Middle frontal gyrus (tissue), 1 donor: ENCODE measurements around the gene HAPLN3.

ENCODE experiments used
- DNase-seq: peaks from one replicate; pipeline ENCODE4 v3.0.0-alpha.2; 2015; ENCODE audit warnings: low spot score; ENCODE audit errors: extremely low spot score

The HAPLN3 gene

DNA sequence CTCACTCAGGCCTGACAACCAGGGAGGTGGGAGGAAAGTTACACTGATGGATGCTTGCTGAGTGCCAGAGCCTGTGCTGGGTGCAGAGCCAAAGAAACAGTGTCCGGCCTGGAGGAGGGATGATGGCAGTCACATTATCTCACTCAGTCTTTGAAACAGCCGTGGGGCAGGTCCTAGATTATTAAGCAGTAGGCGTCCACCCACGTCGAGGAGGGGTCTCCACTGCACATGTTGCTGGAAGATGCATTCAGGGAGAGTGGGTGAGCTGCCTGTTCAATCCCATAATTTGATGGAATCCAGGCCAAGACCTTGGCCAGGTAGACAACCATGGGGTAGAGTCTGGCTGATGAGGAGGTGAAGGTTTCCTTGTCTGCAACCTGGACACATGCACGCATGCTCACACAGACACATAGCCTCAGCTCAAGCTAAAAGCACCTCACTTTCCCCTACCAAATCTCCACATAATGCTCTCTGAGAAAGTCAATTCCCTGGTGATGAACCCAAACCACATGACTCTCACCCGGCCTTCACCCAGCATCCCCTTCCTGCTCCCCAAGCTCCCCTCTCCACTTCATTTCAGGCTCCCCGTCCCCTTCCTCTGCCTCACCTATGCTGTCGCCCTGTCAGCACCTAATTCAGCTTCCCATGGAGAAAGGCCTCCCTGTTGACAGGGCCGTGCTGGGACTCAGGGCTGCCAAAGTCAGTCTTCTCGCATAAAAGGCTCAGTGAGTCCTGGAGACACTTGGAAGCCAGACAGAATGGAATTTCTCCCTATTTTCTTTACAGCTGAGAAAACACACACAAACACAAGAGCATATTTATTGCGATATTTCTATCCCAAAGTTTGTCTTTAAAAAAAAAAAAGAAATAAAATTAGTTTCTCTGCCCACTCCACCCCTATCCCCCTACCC is 62.3 kb downstream of the HAPLN3 start:
- no peak for DNase-seq

DNA sequence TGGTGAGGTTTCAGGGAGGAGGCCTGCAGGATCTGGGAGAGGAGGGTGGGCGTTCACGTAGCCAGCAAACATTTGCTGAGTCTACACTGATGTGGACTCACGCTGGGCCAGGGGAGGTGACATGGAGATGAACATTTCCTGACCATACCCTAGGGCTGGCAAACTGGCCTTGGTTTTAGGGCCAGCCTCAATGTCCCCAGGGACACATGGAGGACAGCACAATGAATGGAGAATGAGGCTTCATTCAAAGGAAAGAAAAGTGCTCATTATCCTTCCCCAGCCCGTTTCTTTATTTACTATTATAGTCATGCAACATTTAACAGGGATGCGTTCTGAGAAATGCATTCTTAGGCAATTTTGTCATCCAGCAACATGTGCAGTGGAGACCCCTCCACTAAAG is 65.3 kb downstream of the HAPLN3 start:
- DNase-seq, result no peak

DNA sequence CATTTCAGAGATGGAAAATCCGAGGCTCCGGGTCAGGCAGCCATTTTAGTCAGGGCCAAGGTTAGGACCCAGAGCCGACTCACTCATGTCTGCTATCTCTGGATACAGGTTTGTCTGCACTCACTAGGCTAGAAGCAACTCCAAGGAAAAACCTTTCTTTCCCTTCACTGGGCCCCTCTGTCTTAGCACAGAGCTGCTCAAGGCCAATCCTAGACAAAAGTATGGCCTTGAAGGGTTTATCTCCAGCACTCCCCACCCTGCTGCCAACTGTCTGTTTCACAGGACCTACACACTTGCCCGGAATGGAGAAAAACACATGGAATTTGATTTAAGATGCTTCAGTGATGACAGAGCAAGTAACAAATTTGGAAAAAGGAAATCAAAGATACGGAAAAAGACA is 66.6 kb downstream of the HAPLN3 start:
- no peak for DNase-seq
